HG03342 (cell line): ENCODE results near the gene MYLK.
"Not testable (repeated sequence)": the region's sequence is repeated elsewhere in the genome, so short reads cannot be mapped to it uniquely, and the experiment has no call there.

Experiments
- ATAC-seq: cut with Tn5 transposase; IDR thresholded peaks from one replicate; pipeline ENCODE4 v1.9.1; 2021; ENCODE audit warnings: mild to moderate bottlenecking, moderate library complexity; ENCODE audit not compliant: unreplicated experiment

MYLK gene

GRCh38 chr3:123884203-123884831 lies at the start of gene MYLK:
Gene MYLK, minus strand, starts transcription at chr3:123884332. Its CDS starts 90,491 bp downstream, at chr3:123793841.
- peak; percentile 52 for ATAC-seq

- no peak for ATAC-seq
Observed at GRCh38 chr3:123930445-123930844, 46.3 kb upstream of the MYLK start.

GRCh38 chr3:123929325-123929724 lies 45.2 kb upstream of the MYLK start:
- no peak for ATAC-seq

GRCh38 chr3:123926396-123926795 lies 42.3 kb upstream of the MYLK start:
- no peak for ATAC-seq

- ATAC-seq, result no peak
Observed at GRCh38 chr3:123920868-123921267, 36.7 kb upstream of the MYLK start.

- ATAC-seq, result no peak
Observed at GRCh38 chr3:123920383-123920782, 36.3 kb upstream of the MYLK start.

- ATAC-seq, result no peak
Observed at GRCh38 chr3:123919353-123919752, 35.2 kb upstream of the MYLK start.

- no peak for ATAC-seq
Observed at GRCh38 chr3:123914829-123915228, 30.7 kb upstream of the MYLK start.

GRCh38 chr3:123909785-123910184 lies 25.7 kb upstream of the MYLK start:
- ATAC-seq, result peak; percentile 56

- ATAC-seq, result no peak
Observed at GRCh38 chr3:123907720-123908119, 23.6 kb upstream of the MYLK start.

GRCh38 chr3:123899300-123899865 lies 15.3 kb upstream of the MYLK start:
- ATAC-seq, result no peak

GRCh38 chr3:123893012-123893411 lies 8.9 kb upstream of the MYLK start:
- no peak for ATAC-seq

- no peak for ATAC-seq
Observed at GRCh38 chr3:123892195-123892594, 8.1 kb upstream of the MYLK start.

GRCh38 chr3:123890991-123891390 lies 6.9 kb upstream of the MYLK start:
- not testable (repeated sequence) for ATAC-seq

GRCh38 chr3:123890162-123890561 lies 6.0 kb upstream of the MYLK start:
- not testable (repeated sequence) for ATAC-seq

- ATAC-seq, result no peak
Observed at GRCh38 chr3:123884993-123885392, 861 bp upstream of the MYLK start.

GRCh38 chr3:123883701-123884202 lies 380 bp downstream of the MYLK start:
- ATAC-seq, result no peak

GRCh38 chr3:123883111-123883510 lies 1.0 kb downstream of the MYLK start:
- no peak for ATAC-seq

GRCh38 chr3:123881771-123882170 lies 2.4 kb downstream of the MYLK start:
- no peak for ATAC-seq

GRCh38 chr3:123880998-123881561 lies 3.1 kb downstream of the MYLK start:
- ATAC-seq, result no peak

GRCh38 chr3:123878807-123879206 lies 5.3 kb downstream of the MYLK start:
- ATAC-seq, result no peak

- ATAC-seq, result no peak
Observed at GRCh38 chr3:123877965-123878364, 6.2 kb downstream of the MYLK start.
